Smooth muscle cell (in vitro differentiated cells): ENCODE data around the gene CHCHD5. TPM values are rescaled to one million over a fixed set of nuclear protein-coding genes. Genes with fewer than 3 reads are reported as not detected.
"Not testable (repeated sequence)": the region's sequence is repeated elsewhere in the genome, so short reads cannot be mapped to it uniquely, and the experiment has no call there.

ENCODE experiments used
- DNase-seq: peaks from one replicate; lab custom pipeline; 2025; ENCODE audit not compliant: unreplicated experiment; lab: John Stamatoyannopoulos, UW
- H2AFZ ChIP-seq: fragments of 200-600 bp; sonication (generic); 2 replicates; pipeline ENCODE4 v1.6.0; 2016; ENCODE audit warnings: antibody characterized with exemption, low read depth, mild to moderate bottlenecking
- H3F3A ChIP-seq: fragments of 200-600 bp; sonication (generic); 2 replicates; pipeline ENCODE4 v1.6.0; 2017; ENCODE audit warnings: antibody characterized with exemption, low read depth
- H3K27ac ChIP-seq: fragments of 200-600 bp; sonication (generic); 2 replicates; pipeline ENCODE4 v1.5.1; 2016; ENCODE audit warnings: low read depth, mild to moderate bottlenecking
- H3K27me3 ChIP-seq: fragments of 200-600 bp; sonication (generic); 2 replicates; pipeline ENCODE4 v1.6.1; 2016; ENCODE audit warnings: low read depth, mild to moderate bottlenecking
- H3K36me3 ChIP-seq: fragments of 200-600 bp; sonication (generic); 2 replicates; pipeline ENCODE4 v1.5.1; 2016; ENCODE audit warnings: low read depth
- H3K4me1 ChIP-seq: fragments of 200-600 bp; sonication (generic); 2 replicates; pipeline ENCODE4 v1.5.1; 2016; ENCODE audit warnings: low read depth
- H3K4me2 ChIP-seq: fragments of 200-600 bp; sonication (generic); 2 replicates; pipeline ENCODE4 v1.6.0; 2016; ENCODE audit warnings: mild to moderate bottlenecking
- H3K4me3 ChIP-seq: fragments of 200-600 bp; sonication (generic); 2 replicates; pipeline ENCODE4 v1.5.1; 2016; ENCODE audit warnings: mild to moderate bottlenecking
- H3K79me2 ChIP-seq: fragments of 200-600 bp; sonication (generic); 2 replicates; pipeline ENCODE4 v1.6.0; 2016; ENCODE audit warnings: low read depth, mild to moderate bottlenecking
- H3K9ac ChIP-seq: fragments of 200-600 bp; sonication (generic); 2 replicates; pipeline ENCODE4 v1.6.0; 2016; ENCODE audit warnings: low read depth
- H3K9me3 ChIP-seq: fragments of 200-600 bp; sonication (generic); replicated peaks from 2 replicates; pipeline ENCODE4 v1.5.1; 2016; ENCODE audit warnings: low read depth
- H4K20me1 ChIP-seq: fragments of 200-600 bp; sonication (generic); 2 replicates; pipeline ENCODE4 v1.6.0; 2016; ENCODE audit warnings: low read depth
- WGBS: methylation state at CpG from one replicate; pipeline ENCODE4 v1.1.7; 2016; ENCODE audit warnings: low lambda C conversion rate; 5-methylcytosine and 5-hydroxymethylcytosine counted together
- polyA plus RNA-seq: library from polyadenylated mRNA; unstranded; fragments of >200 nt; fragmentation: Nextera tagmentation; extraction: Ambion mirVana; gene quantifications from 2 replicates; pipeline ENCODE4 v1.2.1, GENCODE V29; 2016
- total RNA-seq: library from RNA; depleted of rRNA; stranded (reverse); fragments of >200 nt; gene quantifications from 2 replicates; pipeline ENCODE4 v1.2.3, GENCODE V29; 2014
- TF ChIP-seq, protein P1 (sequence below): fragments of 200-600 bp; sonication (generic); IDR thresholded peaks from 2 replicates; pipeline ENCODE4 v1.5.1; 2017; ENCODE audit warnings: borderline replicate concordance, mild to moderate bottlenecking, antibody characterized with exemption; ENCODE audit not compliant: insufficient read depth, poor library complexity, severe bottlenecking

Gene CHCHD5
- total and polyA plus RNA-seq, 2 experiments from 2014 or later: 14.3 to 56.4 TPM

- 95% methylated on average over 8 of the region's 8 CpGs for WGBS
- Histone ChIP-seq H2AFZ (no peak overlapping the region), H3K4me1 (no peaks in the 10 kb centered on the region), H3F3A (no peaks in the 10 kb centered on the region), H3K27ac (no peak overlapping the region), H3K27me3 (no peaks in the 10 kb centered on the region), H3K4me3 (no peak overlapping the region), H3K4me2 (no peak overlapping the region), H3K9me3 (no peaks in the 10 kb centered on the region), H3K36me3 (no peaks in the 10 kb centered on the region), H4K20me1 (no peaks in the 10 kb centered on the region), H3K79me2 (no peaks in the 10 kb centered on the region), H3K9ac (no peak overlapping the region)
- DNase-seq: no peak
- TF ChIP-seq, protein P1, sequence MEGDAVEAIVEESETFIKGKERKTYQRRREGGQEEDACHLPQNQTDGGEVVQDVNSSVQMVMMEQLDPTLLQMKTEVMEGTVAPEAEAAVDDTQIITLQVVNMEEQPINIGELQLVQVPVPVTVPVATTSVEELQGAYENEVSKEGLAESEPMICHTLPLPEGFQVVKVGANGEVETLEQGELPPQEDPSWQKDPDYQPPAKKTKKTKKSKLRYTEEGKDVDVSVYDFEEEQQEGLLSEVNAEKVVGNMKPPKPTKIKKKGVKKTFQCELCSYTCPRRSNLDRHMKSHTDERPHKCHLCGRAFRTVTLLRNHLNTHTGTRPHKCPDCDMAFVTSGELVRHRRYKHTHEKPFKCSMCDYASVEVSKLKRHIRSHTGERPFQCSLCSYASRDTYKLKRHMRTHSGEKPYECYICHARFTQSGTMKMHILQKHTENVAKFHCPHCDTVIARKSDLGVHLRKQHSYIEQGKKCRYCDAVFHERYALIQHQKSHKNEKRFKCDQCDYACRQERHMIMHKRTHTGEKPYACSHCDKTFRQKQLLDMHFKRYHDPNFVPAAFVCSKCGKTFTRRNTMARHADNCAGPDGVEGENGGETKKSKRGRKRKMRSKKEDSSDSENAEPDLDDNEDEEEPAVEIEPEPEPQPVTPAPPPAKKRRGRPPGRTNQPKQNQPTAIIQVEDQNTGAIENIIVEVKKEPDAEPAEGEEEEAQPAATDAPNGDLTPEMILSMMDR: no peak
These were observed 23.4 kb downstream of the CHCHD5 start for GRCh38 chr2:112607680-112608438.

DNA sequence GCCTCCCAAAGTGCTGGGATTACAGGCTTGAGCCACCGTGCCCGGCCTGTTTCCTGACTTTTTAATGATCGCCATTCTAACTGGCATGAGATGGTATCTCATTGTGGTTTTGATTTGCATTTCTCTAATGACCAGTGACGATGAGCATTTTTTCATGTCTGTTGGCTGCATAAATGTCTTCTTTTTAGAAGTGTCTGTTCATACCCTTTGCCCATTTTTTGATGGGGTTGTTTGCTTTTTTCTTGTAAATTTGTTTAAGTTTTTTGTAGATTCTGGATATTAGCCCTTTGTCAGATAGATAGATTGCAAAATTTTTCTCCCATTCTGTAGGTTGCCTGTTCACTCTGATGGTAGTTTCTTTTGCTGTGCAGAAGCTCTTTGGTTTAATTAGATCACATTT, 24.9 kb downstream of the CHCHD5 start:
- not testable (repeated sequence) for H3K4me2 ChIP-seq, H4K20me1 ChIP-seq, H3K9ac ChIP-seq, H3F3A ChIP-seq, H3K4me1 ChIP-seq, H2AFZ ChIP-seq, H3K36me3 ChIP-seq, H3K27me3 ChIP-seq, H3K4me3 ChIP-seq, H3K27ac ChIP-seq, DNase-seq, H3K9me3 ChIP-seq, H3K79me2 ChIP-seq
- 97% methylated on average over 4 of the region's 4 CpGs for WGBS

DNA sequence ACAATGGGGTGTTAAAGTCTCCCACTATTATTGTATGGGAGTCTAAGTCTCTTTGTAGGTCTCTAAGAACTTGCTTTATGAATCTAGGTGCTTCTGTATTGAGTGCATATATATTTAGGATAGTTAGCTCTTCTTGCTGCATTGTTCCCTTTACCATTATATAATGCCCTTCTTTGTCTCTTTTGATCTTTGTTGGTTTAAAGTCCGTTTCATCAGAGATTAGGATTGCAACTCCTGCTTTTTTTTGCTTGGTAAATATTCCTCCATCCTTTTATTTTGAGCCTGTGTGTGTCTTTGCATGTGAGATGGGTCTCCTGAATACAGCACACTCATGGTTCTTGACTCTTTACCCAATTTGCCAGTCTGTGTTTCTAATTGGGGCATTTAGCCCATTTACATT, 27.9 kb downstream of the CHCHD5 start:
- 93% methylated on average over 1 of the region's 1 CpG for WGBS
- not testable (repeated sequence) for H3K79me2 ChIP-seq, H3K27ac ChIP-seq

DNA sequence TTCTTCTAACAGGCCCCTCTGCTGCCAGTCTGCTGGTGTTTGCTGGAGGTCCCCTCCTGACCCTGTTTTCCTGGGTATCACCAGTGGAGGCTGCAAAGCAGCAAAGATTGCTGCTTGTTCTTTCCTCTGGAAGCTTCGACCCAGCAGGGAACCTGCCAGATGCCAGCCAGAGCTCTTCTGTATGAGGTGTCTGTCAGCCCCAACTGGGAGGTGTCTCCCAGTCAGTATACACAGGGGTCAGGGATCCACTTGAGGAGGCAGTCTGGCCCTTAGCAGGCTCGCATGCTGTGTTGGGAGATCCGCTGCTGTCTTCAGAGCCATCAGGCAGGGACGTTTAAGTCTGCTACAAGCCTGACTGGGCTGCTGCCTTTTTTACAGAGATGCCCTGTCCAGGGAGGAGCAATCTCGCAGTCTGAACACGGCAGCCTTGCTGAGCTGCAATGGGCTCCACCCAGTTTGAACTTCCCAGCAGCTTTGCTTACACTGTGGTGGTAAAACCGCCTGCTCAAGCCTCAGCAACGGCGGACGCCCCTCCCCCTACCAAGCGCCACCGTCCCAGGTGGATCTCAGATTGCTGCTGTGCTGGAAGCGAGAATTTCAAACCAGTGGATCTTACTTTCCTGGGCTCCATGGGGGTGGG, 29.9 kb downstream of the CHCHD5 start:
- H3K9ac ChIP-seq: no peak overlapping the region
- TF ChIP-seq, protein P1: no peak
- H3K27ac ChIP-seq: no peak overlapping the region
- peaks cover 9% of the 10 kb centered on the region for H3K4me1 ChIP-seq
- DNase-seq: no peak
- H3K9me3 ChIP-seq: no peaks in the 10 kb centered on the region
- no peaks in the 10 kb centered on the region for H3F3A ChIP-seq
- H3K4me3 ChIP-seq: no peak overlapping the region
- H2AFZ ChIP-seq: no peak overlapping the region
- 27% methylated on average over 13 of the region's 13 CpGs for WGBS
- no peaks in the 10 kb centered on the region for H3K36me3 ChIP-seq
- peak overlapping the region; percentile 39 for H3K4me2 ChIP-seq
- H3K27me3 ChIP-seq: no peaks in the 10 kb centered on the region
- no peaks in the 10 kb centered on the region for H4K20me1 ChIP-seq
- no peaks in the 10 kb centered on the region for H3K79me2 ChIP-seq

More for the DNA sequence above, 27.9 kb downstream of the CHCHD5 start:
- not testable (repeated sequence) for H3K27me3 ChIP-seq, H3K9ac ChIP-seq, H4K20me1 ChIP-seq, H3F3A ChIP-seq, H3K4me2 ChIP-seq, DNase-seq, H3K36me3 ChIP-seq, H3K4me3 ChIP-seq, H3K9me3 ChIP-seq, H3K4me1 ChIP-seq, H2AFZ ChIP-seq
